ENCODE measurements around the gene RIMKLA.

DNA sequence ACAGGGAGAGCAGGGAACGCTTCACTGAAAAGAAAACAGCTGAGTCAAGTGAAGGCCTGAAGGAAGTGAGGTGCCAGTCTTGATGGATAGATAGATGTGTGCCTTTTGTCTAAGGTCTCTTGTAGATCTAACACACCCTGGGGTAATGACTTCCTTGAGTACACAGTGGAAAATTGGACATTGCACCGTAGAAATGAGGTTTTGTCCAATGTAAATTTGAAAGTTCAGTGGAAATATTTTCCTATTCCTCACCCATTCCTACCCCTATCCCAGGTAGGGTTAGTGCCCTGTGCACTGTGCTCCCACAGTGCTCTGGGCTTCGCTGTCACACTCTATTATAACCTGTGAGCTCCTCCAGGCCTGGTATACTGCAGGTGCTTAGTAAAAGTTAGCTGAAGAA lies 50.9 kb downstream of the RIMKLA start:
- TF ChIP-seq CTBP1 (IDR thresholded peaks at IDR 0.05; ENCODE audit: borderline replicate concordance) (no peak), TARDBP (IDR thresholded peaks at IDR 0.05) (no peak), ARNT (IDR thresholded peaks at IDR 0.05) (no peak), BHLHE40 (IDR thresholded peaks at IDR 0.05; ENCODE audit: borderline replicate concordance) (no peak), FOXA1 (IDR thresholded peaks at IDR 0.05) (no peak), FOXK2 (IDR thresholded peaks at IDR 0.05) (no peak), NFRKB (IDR thresholded peaks at IDR 0.05) (no peak), SP1 (IDR thresholded peaks at IDR 0.05) (no peak), SUZ12 (IDR thresholded peaks at IDR 0.05) (no peak), LEF1 (IDR thresholded peaks at IDR 0.05; ENCODE audit: borderline replicate concordance) (no peak)
